ENCODE results near the gene RTP3.

DNA sequence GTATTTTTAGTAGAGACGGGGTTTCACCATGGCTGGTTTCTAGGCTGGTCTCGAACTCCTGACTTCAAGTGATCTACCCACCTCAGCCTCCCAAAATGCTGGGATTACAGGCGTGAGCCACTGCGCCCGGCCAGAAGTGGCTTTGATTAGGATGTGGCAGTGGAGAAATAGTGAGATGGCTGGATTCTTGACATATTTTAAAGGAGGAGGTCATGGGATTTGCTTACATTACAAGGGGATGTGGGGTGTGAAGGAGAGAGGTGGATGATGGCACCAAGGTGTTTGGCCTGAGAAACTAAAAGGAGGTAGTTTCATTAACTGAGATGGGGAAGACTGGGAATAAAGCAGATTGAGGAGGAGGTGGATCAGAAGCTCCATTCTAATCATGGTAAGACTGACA, 18.1 kb upstream of the RTP3 start:
- TF ChIP-seq CTCF (IDR thresholded peaks at IDR 0.05) (no peak), EZH2 (IDR thresholded peaks at IDR 0.05; ENCODE audit: borderline replicate concordance, insufficient read depth, low read depth, low read length, poor library complexity, severe bottlenecking) (no peak)

Data from B cell (primary cell).